H9 (cell line): ENCODE results near the gene PARD6G. TPM values are rescaled to one million over a fixed set of nuclear protein-coding genes. Genes with fewer than 3 reads are reported as not detected.

Experiments used
- DNase-seq: peaks from one replicate; pipeline ENCODE4 v3.0.0-alpha.2; 2017
- H2AFZ ChIP-seq: one replicate; pipeline ENCODE4 v1.6.1; 2013; ENCODE audit warnings: mild to moderate bottlenecking, low read length, control low read depth, moderate library complexity
- H2AK5ac ChIP-seq: 2 replicates; pipeline ENCODE4 v1.6.1; 2013; ENCODE audit warnings: low read length, control low read depth, mixed read lengths; ENCODE audit not compliant: insufficient read length
- H2BK120ac ChIP-seq: one replicate; pipeline ENCODE4 v1.6.1; 2013; ENCODE audit warnings: low read depth, mild to moderate bottlenecking, low read length, control low read depth, inconsistent platforms; ENCODE audit not compliant: poor library complexity, severe bottlenecking
- H2BK12ac ChIP-seq: 2 replicates; pipeline ENCODE4 v1.6.1; 2013; ENCODE audit warnings: low read length, control low read depth, mixed read lengths, low read depth; ENCODE audit not compliant: insufficient read length
- H2BK15ac ChIP-seq: 2 replicates; pipeline ENCODE4 v1.6.1; 2013; ENCODE audit warnings: low read depth, low read length, control low read depth
- H2BK20ac ChIP-seq: one replicate; pipeline ENCODE4 v1.6.1; 2013; ENCODE audit warnings: low read depth, mild to moderate bottlenecking, low read length, control low read depth, inconsistent platforms; ENCODE audit not compliant: poor library complexity, severe bottlenecking
- H2BK5ac ChIP-seq: 2 replicates; pipeline ENCODE4 v1.6.1; 2013; ENCODE audit warnings: low read length, control low read depth, mixed read lengths; ENCODE audit not compliant: insufficient read length
- H3K14ac ChIP-seq: 2 replicates; pipeline ENCODE4 v1.6.1; 2013; ENCODE audit warnings: low read length, control low read depth; ENCODE audit not compliant: insufficient read depth
- H3K18ac ChIP-seq: 2 replicates; pipeline ENCODE4 v1.6.1; 2013; ENCODE audit warnings: low read depth, mild to moderate bottlenecking, mixed read lengths, low read length, control low read depth; ENCODE audit not compliant: insufficient read length
- H3K23ac ChIP-seq: 2 replicates; pipeline ENCODE4 v1.6.1; 2013; ENCODE audit warnings: low read length, control low read depth, mixed read lengths, low read depth; ENCODE audit not compliant: insufficient read length
- H3K23me2 ChIP-seq: 2 replicates; pipeline ENCODE4 v1.6.1; 2013; ENCODE audit warnings: low read depth, mild to moderate bottlenecking, mixed read lengths, low read length, control low read depth; ENCODE audit not compliant: insufficient read length, poor library complexity, severe bottlenecking
- H3K27ac ChIP-seq: 2 replicates; pipeline ENCODE4 v1.5.1; 2013; ENCODE audit warnings: low read length, control low read depth, mixed read lengths, low read depth; ENCODE audit not compliant: insufficient read length
- H3K27me3 ChIP-seq: 2 replicates; pipeline ENCODE4 v1.6.1; 2013; ENCODE audit warnings: low read length, control low read depth, inconsistent platforms; ENCODE audit not compliant: insufficient read depth
- H3K4ac ChIP-seq: 2 replicates; pipeline ENCODE4 v1.6.1; 2013; ENCODE audit warnings: low read depth, mild to moderate bottlenecking, control low read depth, inconsistent platforms, low read length, moderate library complexity
- H3K4me1 ChIP-seq: 2 replicates; pipeline ENCODE4 v1.6.1; 2013; ENCODE audit warnings: low read length, control low read depth, inconsistent platforms; ENCODE audit not compliant: insufficient read depth
- H3K4me2 ChIP-seq: 2 replicates; pipeline ENCODE4 v1.6.1; 2013; ENCODE audit warnings: low read length, control low read depth, mixed read lengths; ENCODE audit not compliant: insufficient read length, insufficient read depth
- H3K56ac ChIP-seq: 2 replicates; pipeline ENCODE4 v1.6.1; 2013; ENCODE audit warnings: low read depth, mild to moderate bottlenecking, mixed read lengths, low read length, control low read depth; ENCODE audit not compliant: insufficient read length
- H3K79me1 ChIP-seq: 2 replicates; pipeline ENCODE4 v1.6.1; 2013; ENCODE audit warnings: low read depth, mild to moderate bottlenecking, moderate library complexity, low read length, control low read depth, inconsistent platforms; ENCODE audit not compliant: insufficient read depth, poor library complexity, severe bottlenecking
- H3K79me2 ChIP-seq: 2 replicates; pipeline ENCODE4 v1.6.1; 2013; ENCODE audit warnings: low read length, control low read depth, inconsistent platforms; ENCODE audit not compliant: insufficient read depth
- H3K9ac ChIP-seq: 2 replicates; pipeline ENCODE4 v1.6.1; 2013; ENCODE audit warnings: low read length, control low read depth, mixed read lengths; ENCODE audit not compliant: insufficient read length; ENCODE audit errors: extremely low read depth
- H3K9me3 ChIP-seq: one replicate; pipeline ENCODE4 v1.6.1; 2013; ENCODE audit warnings: low read depth, low read length, inconsistent platforms; ENCODE audit not compliant: control insufficient read depth
- H3T11ph ChIP-seq: one replicate; pipeline ENCODE4 v1.6.1; 2013; ENCODE audit warnings: mild to moderate bottlenecking, low read length, control low read depth, inconsistent platforms
- H4K20me1 ChIP-seq: one replicate; pipeline ENCODE4 v1.6.1; 2013; ENCODE audit not compliant: control insufficient read depth, insufficient read length, insufficient read depth
- H4K5ac ChIP-seq: 2 replicates; pipeline ENCODE4 v1.6.1; 2013; ENCODE audit warnings: low read depth, mild to moderate bottlenecking, mixed read lengths, low read length, control low read depth; ENCODE audit not compliant: insufficient read length
- H4K8ac ChIP-seq: replicated peaks from 2 replicates; pipeline ENCODE4 v1.6.1; 2013; ENCODE audit warnings: low read length, control low read depth, mixed read lengths, low read depth; ENCODE audit not compliant: insufficient read length
- H4K91ac ChIP-seq: 2 replicates; pipeline ENCODE4 v1.6.1; 2013; ENCODE audit warnings: low read depth, mild to moderate bottlenecking, moderate library complexity, mixed read lengths, low read length, control low read depth; ENCODE audit not compliant: insufficient read length
- H3K27ac Mint-ChIP-seq, 3 experiments: 2 replicates in 2 of 3; 3 replicates in 1 of 3; pipeline ENCODE4 v1.8.0; 2020 to 2021; ENCODE audit warnings: mixed read lengths in 3 of 3, mild to moderate bottlenecking in 1 of 3, moderate library complexity in 1 of 3
- H3K27me3 Mint-ChIP-seq: 2 replicates; pipeline ENCODE4 v1.8.0; 2021; ENCODE audit warnings: low read depth, mild to moderate bottlenecking, moderate library complexity, mixed read lengths
- H3K36me3 Mint-ChIP-seq, 3 experiments: 2 replicates in 2 of 3; 3 replicates in 1 of 3; pipeline ENCODE4 v1.8.0; 2020 to 2021; ENCODE audit warnings: low read depth in 3 of 3, mixed read lengths in 3 of 3; ENCODE audit not compliant: insufficient read depth in 1 of 3
- H3K4me1 Mint-ChIP-seq, 2 experiments: 2 replicates each; pipeline ENCODE4 v1.8.0; 2020; ENCODE audit warnings: mixed read lengths in 2 of 2
- H3K4me3 Mint-ChIP-seq, 2 experiments: 2 replicates in 1 of 2; 3 replicates in 1 of 2; pipeline ENCODE4 v1.8.0; 2020 to 2021; ENCODE audit warnings: mild to moderate bottlenecking in 2 of 2, mixed read lengths in 2 of 2, moderate library complexity in 1 of 2
- H3K9me3 Mint-ChIP-seq, 2 experiments: 2 replicates in 1 of 2; 3 replicates in 1 of 2; pipeline ENCODE4 v1.8.0; 2020; ENCODE audit warnings: mild to moderate bottlenecking in 2 of 2, mixed read lengths in 2 of 2, moderate library complexity in 1 of 2
- CTCF ChIP-seq: fragments of 200-600 bp; sonication (generic); conservative IDR thresholded peaks from 3 replicates; pipeline ENCODE4 v1.8.0; 2021; ENCODE audit warnings: antibody characterized with exemption, mild to moderate bottlenecking
- WGBS: extraction: QIAGEN DNeasy Blood & Tissue Kit; methylation state at CpG from one replicate; pipeline ENCODE4 v1.1.7; 2013; ENCODE audit warnings: missing lambda C conversion rate, low lambda C conversion rate, mixed read lengths; ENCODE audit not compliant: insufficient read length; ENCODE audit errors: extremely low coverage; 5-methylcytosine and 5-hydroxymethylcytosine counted together
- total RNA-seq: library from RNA; stranded (reverse); gene quantifications from 2 replicates; pipeline ENCODE4 v1.2.1, GENCODE V29; 2021

PARD6G gene
- total RNA-seq, 1 experiment from 2014 or later = 11.2 TPM

GRCh38 chr18:80168346-80168745 is 79.0 kb downstream of the PARD6G start:
- Histone ChIP-seq H3K9me3 (no peaks in the 10 kb centered on the region), H4K8ac (no peak overlapping the region), H2BK20ac (no peak overlapping the region), H4K20me1 (no peaks in the 10 kb centered on the region), H2AK5ac (no peak overlapping the region), H2BK120ac (no peak overlapping the region), H3K27me3 (no peaks in the 10 kb centered on the region), H3K79me2 (no peaks in the 10 kb centered on the region), H3K79me1 (no peaks in the 10 kb centered on the region), H3K4me2 (no peak overlapping the region), H3K9ac (no peak overlapping the region), H4K91ac (no peak overlapping the region), H3K18ac (no peak overlapping the region), H3K56ac (no peak overlapping the region), H4K5ac (no peak overlapping the region), H3K27ac (no peak overlapping the region), H2BK5ac (no peak overlapping the region), H3K23ac (no peak overlapping the region), H3T11ph (no peak overlapping the region), H2BK15ac (no peak overlapping the region), H3K4me1 (no peaks in the 10 kb centered on the region), H3K4ac (no peak overlapping the region), H2BK12ac (no peak overlapping the region), H3K14ac (no peak overlapping the region), H2AFZ (no peak overlapping the region), H3K23me2 (no peaks in the 10 kb centered on the region)
- no peak for TF ChIP-seq CTCF
- H3K4me3 Mint-ChIP-seq = no peak overlapping the region
- peaks cover 13 to 20% (median 16%) of the 10 kb centered on the region in 3 experiments for H3K36me3 Mint-ChIP-seq
- no peak overlapping the region for H3K27ac Mint-ChIP-seq
- H3K27me3 Mint-ChIP-seq = peaks cover 13% of the 10 kb centered on the region
- no peak for DNase-seq
- H3K4me1 Mint-ChIP-seq = peaks cover 3 to 8% of the 10 kb centered on the region in 2 experiments; a peak in 3 of 4 replicates
- H3K9me3 Mint-ChIP-seq = peaks cover 21% of the 10 kb centered on the region in 2 experiments
- WGBS = no CpG with 5 or more reads among the region's 2 CpGs
